Upper lobe of left lung (tissue), 6 donors: ENCODE data around the gene DMRTC2. TPM values are rescaled to one million over a fixed set of nuclear protein-coding genes. Genes with fewer than 3 reads are reported as not detected.
A peak's percentile ranks its signal among the peaks of the same experiment; 100 is the strongest.

Experiments used
- ATAC-seq, 2 donors: fragments of 200-7000 bp; cut with Tn5 transposase; one replicate each; pipeline ENCODE4 v1.9.1; 2022; ENCODE audit warnings: mild to moderate bottlenecking in 2 of 2, moderate library complexity in 2 of 2; ENCODE audit not compliant: low FRiP score in 2 of 2
- DNase-seq, 2 donors: peaks; one replicate each; pipeline ENCODE4 v3.0.0-alpha.2; 2019 to 2020
- H3K27ac ChIP-seq, 4 donors: fragments of 200-600 bp; sonication (generic); one replicate each; pipeline ENCODE4 v1.5.1; 2016 to 2019
- H3K27me3 ChIP-seq, 4 donors: fragments of 200-600 bp; sonication (generic); one replicate each; pipeline ENCODE4 v1.5.1; 2017 to 2019
- H3K36me3 ChIP-seq, 4 donors: fragments of 200-600 bp; sonication (generic); one replicate each; pipeline ENCODE4 v1.5.1; 2016 to 2019
- H3K4me1 ChIP-seq, 4 donors: fragments of 200-600 bp; sonication (generic); one replicate each; pipeline ENCODE4 v1.5.1; 2018 to 2019
- H3K4me3 ChIP-seq, 4 donors: fragments of 200-600 bp; sonication (generic); one replicate each; pipeline ENCODE4 v1.5.1; 2017 to 2019; ENCODE audit warnings: mild to moderate bottlenecking in 2 of 4, moderate library complexity in 1 of 4
- H3K9me3 ChIP-seq, 4 donors: fragments of 200-600 bp; sonication (generic); one replicate each; pipeline ENCODE4 v1.5.1; 2018 to 2019
- EP300 ChIP-seq, 4 donors: sonication (generic); formaldehyde crosslinking; IDR thresholded peaks; one replicate each; pipeline ENCODE4 v1.5.1; 2017; ENCODE audit warnings: antibody characterized with exemption in 4 of 4, control low read depth in 2 of 4
- POLR2A ChIP-seq, 4 donors: fragments of 450-650 bp; IDR thresholded peaks; one replicate each; pipeline ENCODE4 v1.5.1; 2016 to 2017; ENCODE audit warnings: antibody characterized with exemption in 4 of 4, mild to moderate bottlenecking in 2 of 4
- POLR2AphosphoS5 ChIP-seq, 2 donors: sonication (generic); formaldehyde crosslinking; IDR thresholded peaks; one replicate each; pipeline ENCODE4 v1.5.1; 2017; ENCODE audit warnings: antibody characterized with exemption in 2 of 2
- WGBS, 2 donors: methylation state at CpG; one replicate each; pipeline ENCODE4 v1.1.5; 2017 to 2018; 5-methylcytosine and 5-hydroxymethylcytosine counted together
- total RNA-seq, 6 donors: library from RNA; depleted of rRNA in 4 of 6; stranded (reverse); fragments of >200 nt in 4 of 6; gene quantifications; one replicate each; pipeline versions ENCODE4 v1.1.0 to v1.2.1, GENCODE V29; 2016 to 2021
- TF ChIP-seq, protein P1 (sequence below), 6 experiments: fragments of 450-650 bp in 4 of 6; fragments of 200-600 bp in 2 of 6; sonication (generic) in 2 of 6; IDR thresholded peaks; one replicate each; pipeline ENCODE4 v1.5.1; 2016 to 2019; ENCODE audit warnings: antibody characterized with exemption in 6 of 6
- donor health status: DM: no; HTN: no; CAD: no; lungs with moderate emphysema.
- donor health status: DM: no; HTN: yes; CAD: no; lungs with severe emphysema.

DMRTC2 gene
- total RNA-seq, 6 donors from 2014 or later, result not detected

DNA sequence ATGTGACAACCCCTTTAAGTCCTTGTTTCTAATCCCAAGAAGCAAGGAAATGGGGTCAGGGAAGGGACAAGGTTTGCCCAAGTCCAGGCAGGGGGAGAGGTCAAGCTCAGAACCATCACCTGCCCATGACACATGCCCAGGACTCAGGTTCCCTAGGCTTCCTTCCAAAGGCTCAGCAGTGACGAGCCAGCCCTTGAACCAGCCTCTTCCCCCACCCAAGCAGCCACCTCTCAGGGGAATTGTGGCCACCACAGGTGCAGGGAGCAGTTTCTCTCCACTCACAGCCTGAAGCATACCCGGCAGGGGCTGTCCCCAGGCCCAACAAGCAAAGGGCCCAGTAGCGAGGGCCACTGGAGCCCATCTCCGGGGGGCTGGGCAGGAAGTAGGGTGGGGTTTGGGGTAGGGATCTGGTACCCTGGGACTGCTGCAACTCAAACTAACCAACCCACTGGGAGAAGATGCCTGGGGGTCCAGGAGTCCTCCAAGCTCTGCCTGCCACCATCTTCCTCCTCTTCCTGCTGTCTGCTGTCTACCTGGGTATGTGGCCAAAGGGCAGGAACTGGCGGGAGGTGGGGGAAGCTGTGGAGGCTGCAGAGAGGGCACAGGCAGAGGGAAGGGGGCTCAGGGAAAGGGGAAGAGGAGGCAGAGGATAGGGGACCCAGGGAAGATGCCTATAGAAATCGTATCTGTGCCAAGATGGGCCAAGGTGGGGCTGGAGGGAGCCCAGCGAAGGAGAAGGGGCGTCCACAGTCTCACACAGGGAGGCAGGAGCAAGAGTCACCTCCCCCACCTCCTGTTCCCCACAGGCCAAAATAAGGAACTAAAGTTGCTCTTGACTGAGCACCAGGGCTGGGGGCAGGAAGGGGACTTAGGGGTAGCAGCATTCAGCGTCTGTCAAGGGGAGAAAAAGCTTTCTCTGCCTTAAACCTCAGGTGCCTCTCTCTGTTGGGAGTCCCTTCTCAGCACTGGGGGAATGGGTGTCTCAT, 32.3 kb downstream of the DMRTC2 start, which contains the start of gene CD79A:
TSS of gene CD79A (plus strand) at position 433 of the 986 bp plus-strand sequence. CDS start at position 459, 26 bp downstream.
- DNase-seq (peak in 1 of 2 donors; percentile 52), ATAC-seq (peak in 1 of 2 donors; percentile 46)
- Histone ChIP-seq H3K4me3 (no peak within 1 kb of the TSS), H3K27me3 (no peaks in the 10 kb centered on the region), H3K36me3 (peaks cover 0 to 7% (median 1%) of the 10 kb centered on the region in 4 donors), H3K4me1 (peaks cover 19 to 36% (median 30%) of the 10 kb centered on the region in 4 donors), H3K9me3 (no peaks in the 10 kb centered on the region), H3K27ac (peak within 1 kb of the TSS in 3 of 4 donors; percentile 49 to 75 (median 65))
- TF ChIP-seq POLR2A (IDR thresholded peaks at IDR 0.05), result no peak
- 51 to 58% methylated on average over 6 to 8 of the region's 9 CpGs for WGBS, 2 donors

DNA sequence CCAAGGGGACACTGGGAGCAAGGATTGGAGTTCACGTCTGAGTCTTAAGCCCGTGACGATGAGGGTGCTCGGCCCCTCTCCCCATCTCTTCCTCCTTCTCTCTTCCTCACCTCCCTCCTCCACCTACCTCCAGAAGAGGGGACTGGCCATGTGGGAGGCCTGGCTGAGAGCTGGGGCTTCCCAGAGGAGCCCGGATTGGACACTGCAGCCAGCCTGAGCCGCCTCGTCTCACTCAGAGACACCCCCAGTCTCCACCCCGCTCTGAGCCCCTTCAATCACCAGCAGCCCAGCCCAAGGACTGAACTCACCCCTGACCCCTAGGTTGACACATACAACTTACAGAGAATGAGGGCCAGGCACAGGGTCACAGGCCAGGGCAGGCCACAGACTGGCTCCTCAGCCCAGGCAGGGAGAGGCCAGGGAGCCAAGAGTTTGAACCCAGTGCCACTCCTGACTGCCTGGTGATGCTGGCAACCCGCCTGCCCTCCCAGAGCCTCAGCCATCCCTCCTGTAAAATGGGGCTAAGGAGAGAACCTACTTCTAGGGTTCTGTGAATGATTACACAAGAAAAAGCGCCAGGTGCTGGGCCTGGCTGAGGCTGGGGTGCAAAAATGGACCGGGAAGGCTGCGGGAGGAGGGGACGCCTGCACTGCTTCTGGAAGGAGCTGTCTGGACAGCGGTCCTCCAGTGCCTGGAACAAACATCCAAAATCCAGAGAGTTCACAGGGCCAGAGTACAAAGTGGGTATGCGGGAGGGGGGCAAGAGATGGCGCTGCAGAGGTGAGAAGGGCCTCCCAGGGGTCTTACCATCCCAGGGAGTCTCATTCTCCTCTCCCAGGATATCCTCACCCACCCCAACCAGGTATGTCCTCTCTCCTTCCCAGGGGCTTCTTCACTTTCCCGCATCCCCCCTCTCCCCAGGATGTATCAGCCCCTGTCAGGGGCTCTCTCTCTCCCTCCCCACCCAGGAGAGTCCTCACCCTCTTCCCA, 33.4 kb downstream of the DMRTC2 start:
- Histone ChIP-seq H3K27ac (peak overlapping the region in 3 of 4 donors; percentile 49 to 75 (median 65)), H3K27me3 (no peaks in the 10 kb centered on the region), H3K9me3 (no peaks in the 10 kb centered on the region), H3K36me3 (no peaks in the 10 kb centered on the region), H3K4me3 (no peak overlapping the region), H3K4me1 (peaks cover 12 to 32% (median 25%) of the 10 kb centered on the region in 4 donors)
- TF ChIP-seq POLR2A (IDR thresholded peaks at IDR 0.05) (no peak), POLR2AphosphoS5 (IDR thresholded peaks at IDR 0.05) (no peak), EP300 (IDR thresholded peaks at IDR 0.05) (no peak)
- TF ChIP-seq, protein P1, sequence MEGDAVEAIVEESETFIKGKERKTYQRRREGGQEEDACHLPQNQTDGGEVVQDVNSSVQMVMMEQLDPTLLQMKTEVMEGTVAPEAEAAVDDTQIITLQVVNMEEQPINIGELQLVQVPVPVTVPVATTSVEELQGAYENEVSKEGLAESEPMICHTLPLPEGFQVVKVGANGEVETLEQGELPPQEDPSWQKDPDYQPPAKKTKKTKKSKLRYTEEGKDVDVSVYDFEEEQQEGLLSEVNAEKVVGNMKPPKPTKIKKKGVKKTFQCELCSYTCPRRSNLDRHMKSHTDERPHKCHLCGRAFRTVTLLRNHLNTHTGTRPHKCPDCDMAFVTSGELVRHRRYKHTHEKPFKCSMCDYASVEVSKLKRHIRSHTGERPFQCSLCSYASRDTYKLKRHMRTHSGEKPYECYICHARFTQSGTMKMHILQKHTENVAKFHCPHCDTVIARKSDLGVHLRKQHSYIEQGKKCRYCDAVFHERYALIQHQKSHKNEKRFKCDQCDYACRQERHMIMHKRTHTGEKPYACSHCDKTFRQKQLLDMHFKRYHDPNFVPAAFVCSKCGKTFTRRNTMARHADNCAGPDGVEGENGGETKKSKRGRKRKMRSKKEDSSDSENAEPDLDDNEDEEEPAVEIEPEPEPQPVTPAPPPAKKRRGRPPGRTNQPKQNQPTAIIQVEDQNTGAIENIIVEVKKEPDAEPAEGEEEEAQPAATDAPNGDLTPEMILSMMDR (IDR thresholded peaks at IDR 0.05), result no peak
- WGBS, 2 donors, result 70 to 72% methylated on average over 17 of the region's 17 CpGs
- no peak for ATAC-seq
- no peak for DNase-seq

DNA sequence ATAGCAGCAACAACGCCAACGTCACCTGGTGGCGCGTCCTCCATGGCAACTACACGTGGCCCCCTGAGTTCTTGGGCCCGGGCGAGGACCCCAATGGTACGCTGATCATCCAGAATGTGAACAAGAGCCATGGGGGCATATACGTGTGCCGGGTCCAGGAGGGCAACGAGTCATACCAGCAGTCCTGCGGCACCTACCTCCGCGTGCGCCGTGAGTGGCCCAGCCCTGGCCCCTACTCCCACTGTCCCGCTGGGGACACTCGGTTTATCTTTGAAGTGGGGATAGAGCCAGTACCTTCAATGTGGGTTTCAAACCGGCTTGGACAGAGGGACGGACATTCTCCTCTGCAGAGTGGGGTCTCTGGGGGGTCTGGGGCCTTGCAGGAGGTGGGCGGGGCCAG, 34.2 kb downstream of the DMRTC2 start:
- WGBS, 2 donors, result 89 to 92% methylated on average over 13 to 21 of the region's 21 CpGs

DNA sequence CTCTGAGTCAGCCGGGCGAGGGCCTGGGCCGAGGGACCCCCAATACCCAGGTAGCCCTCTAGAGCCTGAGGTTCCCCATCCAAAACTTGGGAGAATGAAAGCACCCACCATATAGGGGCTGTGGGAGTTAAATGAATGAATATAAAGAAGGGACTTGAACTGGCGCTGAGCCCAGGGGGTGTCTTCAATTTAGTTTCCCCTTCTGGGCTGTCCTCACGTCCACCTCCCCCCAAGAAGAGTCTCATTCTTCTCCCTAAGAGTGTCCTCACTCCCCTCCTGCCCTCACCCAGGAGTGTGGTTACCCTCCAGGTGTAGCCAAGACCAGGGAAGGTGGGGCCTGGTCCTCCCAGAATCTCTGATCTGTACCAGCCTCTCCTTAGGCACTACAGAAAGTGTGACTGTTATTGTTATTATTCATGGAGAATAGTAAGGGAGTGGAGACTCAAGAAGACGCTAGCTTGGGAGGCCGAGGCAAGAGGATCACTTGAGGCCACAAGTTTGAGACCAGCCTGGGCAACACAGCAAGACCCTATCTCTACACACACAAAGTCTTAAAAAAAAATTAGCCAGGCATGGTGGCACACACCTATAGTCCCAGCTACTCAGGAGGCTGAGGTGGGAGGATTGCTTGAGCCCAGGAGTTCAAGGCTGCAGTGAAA, 35.0 kb downstream of the DMRTC2 start:
- H3K27ac ChIP-seq, result no peak overlapping the region
- no peak for DNase-seq
- 82 to 87% methylated on average over 7 of the region's 7 CpGs for whole genome bisulfite sequencing, 2 donors
- H3K4me3 ChIP-seq, result no peak overlapping the region
- no peaks in the 10 kb centered on the region for H3K9me3 ChIP-seq
- TF ChIP-seq EP300 (IDR thresholded peaks at IDR 0.05) (no peak), POLR2AphosphoS5 (IDR thresholded peaks at IDR 0.05) (no peak), POLR2A (IDR thresholded peaks at IDR 0.05) (no peak)
- TF ChIP-seq, protein P1 (IDR thresholded peaks at IDR 0.05), result no peak
- H3K27me3 ChIP-seq, result no peaks in the 10 kb centered on the region
- no peaks in the 10 kb centered on the region for H3K36me3 ChIP-seq
- ATAC-seq, result no peak
- peaks cover 11 to 33% (median 20%) of the 10 kb centered on the region in 4 donors for H3K4me1 ChIP-seq

More for the DNA sequence above, 34.2 kb downstream of the DMRTC2 start:
- Histone ChIP-seq H3K4me3 (no peak overlapping the region), H3K27ac (no peak overlapping the region), H3K27me3 (no peaks in the 10 kb centered on the region), H3K9me3 (no peaks in the 10 kb centered on the region), H3K4me1 (peaks cover 8 to 29% (median 18%) of the 10 kb centered on the region in 4 donors), H3K36me3 (no peaks in the 10 kb centered on the region)
- TF ChIP-seq POLR2AphosphoS5 (IDR thresholded peaks at IDR 0.05) (no peak), EP300 (IDR thresholded peaks at IDR 0.05) (no peak), POLR2A (IDR thresholded peaks at IDR 0.05) (no peak)
- TF ChIP-seq, protein P1 (IDR thresholded peaks at IDR 0.05), result no peak
- ATAC-seq (no peak), DNase-seq (peak in 1 of 2 donors; percentile 54)
